Measurements from ENCODE around the gene FASN.
"Not testable (repeated sequence)": the region's sequence is repeated elsewhere in the genome, so short reads cannot be mapped to it uniquely, and the experiment has no call there.

DNA sequence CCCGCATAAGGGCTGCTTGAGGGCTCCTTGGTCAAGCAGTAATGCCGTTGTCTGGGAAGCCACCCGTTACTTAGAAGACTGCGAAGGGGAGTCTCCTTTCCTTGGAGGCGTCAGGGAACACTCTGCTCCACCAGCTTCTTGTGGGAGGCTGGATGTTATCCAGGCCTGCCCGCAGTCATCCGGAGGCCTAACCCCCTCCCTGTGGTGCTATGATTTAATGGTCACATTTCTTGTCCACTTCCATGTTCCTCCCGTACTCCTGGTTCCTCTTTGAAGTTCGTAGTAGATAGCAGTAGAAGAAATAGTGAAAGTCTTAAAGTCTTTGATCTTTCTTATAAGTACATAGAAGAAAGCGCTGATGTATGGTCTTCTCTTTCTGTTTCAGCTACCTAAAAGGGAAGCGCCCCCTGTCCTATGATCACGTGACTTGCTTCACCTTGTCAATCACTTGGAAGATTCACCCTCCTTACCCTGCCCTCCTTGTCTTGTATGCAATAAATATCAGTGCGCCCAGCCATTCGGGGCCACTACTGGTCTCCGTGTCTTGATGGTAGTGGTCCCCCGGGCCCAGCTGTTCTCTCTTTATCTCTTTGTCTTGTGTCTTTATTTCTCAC is 59.1 kb downstream of the FASN start:
- TF ChIP-seq TAF1 (IDR thresholded peaks at IDR 0.05; ENCODE audit: low read depth); EZH2 (IDR thresholded peaks at IDR 0.05; ENCODE audit: borderline replicate concordance, insufficient read depth, low read length, poor library complexity, severe bottlenecking); EP300 (conservative IDR thresholded peaks at IDR 0.05; ENCODE audit: poor library complexity, severe bottlenecking): not testable (repeated sequence)
- TF ChIP-seq, protein P1, sequence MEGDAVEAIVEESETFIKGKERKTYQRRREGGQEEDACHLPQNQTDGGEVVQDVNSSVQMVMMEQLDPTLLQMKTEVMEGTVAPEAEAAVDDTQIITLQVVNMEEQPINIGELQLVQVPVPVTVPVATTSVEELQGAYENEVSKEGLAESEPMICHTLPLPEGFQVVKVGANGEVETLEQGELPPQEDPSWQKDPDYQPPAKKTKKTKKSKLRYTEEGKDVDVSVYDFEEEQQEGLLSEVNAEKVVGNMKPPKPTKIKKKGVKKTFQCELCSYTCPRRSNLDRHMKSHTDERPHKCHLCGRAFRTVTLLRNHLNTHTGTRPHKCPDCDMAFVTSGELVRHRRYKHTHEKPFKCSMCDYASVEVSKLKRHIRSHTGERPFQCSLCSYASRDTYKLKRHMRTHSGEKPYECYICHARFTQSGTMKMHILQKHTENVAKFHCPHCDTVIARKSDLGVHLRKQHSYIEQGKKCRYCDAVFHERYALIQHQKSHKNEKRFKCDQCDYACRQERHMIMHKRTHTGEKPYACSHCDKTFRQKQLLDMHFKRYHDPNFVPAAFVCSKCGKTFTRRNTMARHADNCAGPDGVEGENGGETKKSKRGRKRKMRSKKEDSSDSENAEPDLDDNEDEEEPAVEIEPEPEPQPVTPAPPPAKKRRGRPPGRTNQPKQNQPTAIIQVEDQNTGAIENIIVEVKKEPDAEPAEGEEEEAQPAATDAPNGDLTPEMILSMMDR (IDR thresholded peaks at IDR 0.05; ENCODE audit: poor library complexity, severe bottlenecking): not testable (repeated sequence)
- TF ChIP-seq, protein P2, sequence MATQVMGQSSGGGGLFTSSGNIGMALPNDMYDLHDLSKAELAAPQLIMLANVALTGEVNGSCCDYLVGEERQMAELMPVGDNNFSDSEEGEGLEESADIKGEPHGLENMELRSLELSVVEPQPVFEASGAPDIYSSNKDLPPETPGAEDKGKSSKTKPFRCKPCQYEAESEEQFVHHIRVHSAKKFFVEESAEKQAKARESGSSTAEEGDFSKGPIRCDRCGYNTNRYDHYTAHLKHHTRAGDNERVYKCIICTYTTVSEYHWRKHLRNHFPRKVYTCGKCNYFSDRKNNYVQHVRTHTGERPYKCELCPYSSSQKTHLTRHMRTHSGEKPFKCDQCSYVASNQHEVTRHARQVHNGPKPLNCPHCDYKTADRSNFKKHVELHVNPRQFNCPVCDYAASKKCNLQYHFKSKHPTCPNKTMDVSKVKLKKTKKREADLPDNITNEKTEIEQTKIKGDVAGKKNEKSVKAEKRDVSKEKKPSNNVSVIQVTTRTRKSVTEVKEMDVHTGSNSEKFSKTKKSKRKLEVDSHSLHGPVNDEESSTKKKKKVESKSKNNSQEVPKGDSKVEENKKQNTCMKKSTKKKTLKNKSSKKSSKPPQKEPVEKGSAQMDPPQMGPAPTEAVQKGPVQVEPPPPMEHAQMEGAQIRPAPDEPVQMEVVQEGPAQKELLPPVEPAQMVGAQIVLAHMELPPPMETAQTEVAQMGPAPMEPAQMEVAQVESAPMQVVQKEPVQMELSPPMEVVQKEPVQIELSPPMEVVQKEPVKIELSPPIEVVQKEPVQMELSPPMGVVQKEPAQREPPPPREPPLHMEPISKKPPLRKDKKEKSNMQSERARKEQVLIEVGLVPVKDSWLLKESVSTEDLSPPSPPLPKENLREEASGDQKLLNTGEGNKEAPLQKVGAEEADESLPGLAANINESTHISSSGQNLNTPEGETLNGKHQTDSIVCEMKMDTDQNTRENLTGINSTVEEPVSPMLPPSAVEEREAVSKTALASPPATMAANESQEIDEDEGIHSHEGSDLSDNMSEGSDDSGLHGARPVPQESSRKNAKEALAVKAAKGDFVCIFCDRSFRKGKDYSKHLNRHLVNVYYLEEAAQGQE (IDR thresholded peaks at IDR 0.05; ENCODE audit: borderline replicate concordance): not testable (repeated sequence)
